HG02885 (cell line): Measurements from ENCODE around the gene CYP46A1.
"Not testable (repeated sequence)": the region's sequence is repeated elsewhere in the genome, so short reads cannot be mapped to it uniquely, and the experiment has no call there.

Experiments
- ATAC-seq: cut with Tn5 transposase; IDR thresholded peaks from one replicate; pipeline ENCODE4 v1.9.1; 2021; ENCODE audit warnings: mild to moderate bottlenecking; ENCODE audit not compliant: unreplicated experiment, poor library complexity

Gene CYP46A1

GRCh38 chr14:99656171-99656570 is 27.9 kb upstream of the CYP46A1 start:
- no peak for ATAC-seq

GRCh38 chr14:99657645-99658155 is 26.4 kb upstream of the CYP46A1 start:
- no peak for ATAC-seq

DNA sequence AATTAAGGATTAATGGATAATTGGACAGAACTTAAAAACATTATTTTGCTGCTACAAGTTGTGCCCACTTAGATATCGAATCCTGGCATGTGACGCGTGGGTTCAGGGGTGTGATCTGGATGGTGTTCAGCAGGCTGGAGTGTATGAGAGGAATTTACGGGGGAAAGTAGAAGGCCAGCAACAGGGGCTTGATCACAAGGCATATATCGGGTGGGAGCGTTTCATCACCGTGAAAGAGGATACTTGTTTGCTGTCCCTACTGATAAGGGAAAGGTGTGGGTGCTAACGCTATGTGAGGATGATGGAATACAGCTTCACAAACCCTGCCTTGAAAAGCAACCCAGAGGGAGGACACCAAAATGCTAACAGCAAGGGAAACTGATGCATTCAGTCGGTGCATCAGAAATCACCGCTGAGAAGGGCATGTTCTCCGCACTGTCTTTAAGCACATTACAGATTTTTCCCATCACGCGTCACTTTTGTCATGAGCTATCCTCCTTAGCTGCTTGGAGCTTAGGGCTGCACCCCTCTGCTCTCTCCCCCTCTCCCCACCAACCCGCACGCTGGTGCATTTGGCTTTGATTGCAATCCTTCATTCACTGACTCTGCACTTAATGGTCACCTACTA is 25.8 kb upstream of the CYP46A1 start:
- ATAC-seq = no peak

GRCh38 chr14:99659333-99659741 is 24.8 kb upstream of the CYP46A1 start:
- ATAC-seq = no peak

GRCh38 chr14:99660006-99660566 is 24.0 kb upstream of the CYP46A1 start:
- ATAC-seq = no peak

DNA sequence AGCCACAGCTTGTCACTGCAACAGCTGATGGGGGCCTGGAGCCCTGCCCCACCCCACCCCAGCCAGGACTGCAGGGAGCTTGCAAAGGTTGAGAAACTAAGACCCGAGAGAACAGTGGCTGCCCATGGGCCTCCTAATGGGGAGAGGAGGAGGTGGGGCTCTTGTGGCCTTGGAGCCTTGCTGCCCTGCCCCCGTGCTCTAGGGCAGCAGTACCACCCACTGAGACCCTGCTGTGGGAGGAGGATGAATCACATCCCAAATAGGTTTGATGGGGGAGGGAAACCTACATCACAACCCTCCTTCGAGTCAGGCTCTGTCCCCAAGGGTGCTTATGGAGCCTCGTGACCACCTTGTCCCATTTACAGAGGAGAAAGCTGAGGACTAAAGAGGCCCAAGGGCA is 23.3 kb upstream of the CYP46A1 start:
- no peak for ATAC-seq

GRCh38 chr14:99661206-99661605 is 22.9 kb upstream of the CYP46A1 start:
- not testable (repeated sequence) for ATAC-seq

DNA sequence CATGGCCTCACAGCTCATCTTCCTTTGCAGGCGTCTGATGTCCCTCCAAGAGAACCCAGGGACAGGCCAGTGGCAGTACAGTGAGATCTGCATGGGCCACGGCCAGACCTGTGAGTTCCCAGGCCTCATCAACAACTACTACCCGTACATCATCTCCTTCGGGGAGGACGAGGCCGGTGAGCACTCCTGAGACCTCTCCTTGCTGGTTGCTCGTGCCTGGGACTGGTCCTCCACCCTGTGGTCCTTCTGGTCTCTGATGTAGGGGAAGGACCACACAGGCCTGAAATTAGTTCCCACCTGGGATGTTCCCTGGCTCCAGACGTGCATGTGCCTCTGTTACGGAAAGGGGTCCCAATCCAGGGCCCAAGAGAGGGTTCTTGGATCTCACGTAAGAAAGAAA is 21.3 kb upstream of the CYP46A1 start:
- no peak for ATAC-seq

DNA sequence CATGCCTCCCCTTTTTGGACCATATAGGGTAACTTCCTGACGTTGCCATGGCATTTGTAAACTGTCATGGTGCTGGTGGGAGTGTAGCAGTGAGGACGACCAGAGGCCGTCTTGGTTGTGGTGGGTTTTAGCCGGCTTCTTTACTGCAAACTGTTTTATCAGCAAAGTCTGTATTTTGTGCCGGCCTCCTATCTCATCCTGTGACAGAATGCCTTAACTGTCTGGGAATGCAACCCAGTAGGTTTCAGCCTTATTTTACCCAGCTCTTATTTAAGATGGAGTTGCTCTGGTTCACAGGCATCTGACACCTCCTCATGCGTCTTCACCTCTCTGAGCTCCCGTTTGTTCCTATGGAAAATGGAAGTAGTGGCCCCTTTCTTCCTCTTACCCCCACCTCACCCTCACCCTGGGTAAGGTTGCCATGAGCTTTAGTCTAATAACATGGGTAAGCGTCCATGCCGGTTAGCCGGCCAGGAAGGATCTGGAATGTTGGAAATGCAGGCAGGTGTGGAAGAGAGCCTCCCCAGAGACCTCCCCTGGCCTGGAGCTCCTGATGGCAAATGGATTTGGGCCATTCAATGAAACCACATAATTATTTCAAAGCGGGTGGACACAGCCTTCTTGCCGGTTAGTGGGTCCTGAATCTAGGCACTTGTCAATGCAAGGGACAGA is 20.6 kb upstream of the CYP46A1 start:
- ATAC-seq = no peak

GRCh38 chr14:99664058-99664936 is 19.8 kb upstream of the CYP46A1 start:
- no peak for ATAC-seq

DNA sequence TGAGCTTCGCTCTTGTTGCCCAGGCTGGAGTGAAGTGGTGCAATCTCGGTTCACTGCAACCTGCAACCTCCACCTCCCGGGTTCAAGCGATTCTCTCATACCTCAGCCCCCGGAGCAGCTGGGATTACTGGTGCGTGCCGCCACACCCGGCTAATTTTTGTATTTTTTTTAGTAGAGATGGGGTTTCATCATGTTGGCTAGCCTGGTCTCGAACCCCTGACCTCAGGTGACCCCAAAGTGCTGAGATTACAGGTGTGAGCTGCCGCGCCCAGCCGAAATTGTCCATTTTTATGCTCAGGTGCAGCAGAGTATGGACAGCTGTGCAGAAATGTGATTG is 19.2 kb upstream of the CYP46A1 start:
- ATAC-seq = no peak

DNA sequence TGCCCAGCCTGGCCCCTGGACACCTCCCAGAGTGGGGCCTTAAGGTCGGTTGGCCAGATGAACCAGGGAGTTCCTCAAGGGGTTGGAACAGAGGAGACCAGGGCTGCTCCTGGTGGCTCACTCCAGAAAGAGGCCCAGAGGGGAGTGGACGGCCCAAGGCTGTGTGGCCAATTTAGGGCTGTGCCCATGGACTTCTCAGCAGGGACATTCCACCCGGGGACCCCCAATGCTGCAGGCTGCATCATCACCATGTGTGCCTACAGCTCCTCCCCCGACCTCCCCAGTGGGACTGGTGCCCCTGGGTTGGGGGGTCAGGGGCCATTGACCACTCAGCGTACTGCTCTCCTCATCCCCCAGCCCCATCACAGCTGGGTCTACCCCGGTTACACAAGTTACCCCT is 17.6 kb upstream of the CYP46A1 start:
- ATAC-seq = no peak

DNA sequence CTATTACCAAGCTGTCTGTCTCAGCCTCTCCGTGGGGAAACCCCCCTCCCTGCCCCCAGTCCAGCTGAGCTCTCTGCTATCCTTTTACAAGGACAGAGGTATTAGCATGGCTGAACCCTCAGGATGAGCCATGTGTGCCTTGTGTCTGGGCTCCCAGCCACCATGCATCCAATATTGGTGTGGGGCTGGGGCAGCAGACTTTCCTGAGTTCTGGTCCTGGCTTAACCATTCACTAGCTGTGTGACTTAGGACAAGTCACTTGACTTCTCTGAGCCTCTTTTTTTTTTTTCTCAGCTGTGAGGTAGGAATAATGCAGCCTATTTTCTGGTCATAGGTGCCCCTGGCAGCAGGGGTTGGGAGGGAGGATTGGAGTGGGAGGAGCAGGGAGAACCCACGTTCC is 17.1 kb upstream of the CYP46A1 start:
- ATAC-seq = no peak

DNA sequence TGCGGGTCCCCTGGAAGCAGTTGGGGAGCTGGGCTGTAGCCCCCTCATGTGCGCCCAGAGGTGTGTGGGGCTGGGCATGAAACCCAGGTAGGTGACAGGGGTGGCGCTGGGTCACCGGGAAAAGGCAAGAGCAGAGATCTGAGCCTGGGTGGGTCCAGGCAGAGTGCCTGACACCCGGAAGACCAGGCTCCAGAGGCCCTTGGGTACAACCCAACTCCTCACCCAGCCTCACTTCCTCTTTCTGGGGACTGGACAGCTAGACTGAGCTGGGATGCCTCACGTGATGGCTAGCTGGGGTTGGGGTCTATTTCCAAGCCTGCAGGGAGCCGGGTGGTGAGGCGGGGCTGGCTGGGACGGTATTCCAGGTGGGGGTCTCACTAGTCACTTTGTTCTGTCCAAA is 16.3 kb upstream of the CYP46A1 start:
- no peak for ATAC-seq

- ATAC-seq = no peak
These were observed 15.5 kb upstream of the CYP46A1 start for GRCh38 chr14:99668307-99669295.

GRCh38 chr14:99670361-99671234 is 13.5 kb upstream of the CYP46A1 start:
- no peak for ATAC-seq

DNA sequence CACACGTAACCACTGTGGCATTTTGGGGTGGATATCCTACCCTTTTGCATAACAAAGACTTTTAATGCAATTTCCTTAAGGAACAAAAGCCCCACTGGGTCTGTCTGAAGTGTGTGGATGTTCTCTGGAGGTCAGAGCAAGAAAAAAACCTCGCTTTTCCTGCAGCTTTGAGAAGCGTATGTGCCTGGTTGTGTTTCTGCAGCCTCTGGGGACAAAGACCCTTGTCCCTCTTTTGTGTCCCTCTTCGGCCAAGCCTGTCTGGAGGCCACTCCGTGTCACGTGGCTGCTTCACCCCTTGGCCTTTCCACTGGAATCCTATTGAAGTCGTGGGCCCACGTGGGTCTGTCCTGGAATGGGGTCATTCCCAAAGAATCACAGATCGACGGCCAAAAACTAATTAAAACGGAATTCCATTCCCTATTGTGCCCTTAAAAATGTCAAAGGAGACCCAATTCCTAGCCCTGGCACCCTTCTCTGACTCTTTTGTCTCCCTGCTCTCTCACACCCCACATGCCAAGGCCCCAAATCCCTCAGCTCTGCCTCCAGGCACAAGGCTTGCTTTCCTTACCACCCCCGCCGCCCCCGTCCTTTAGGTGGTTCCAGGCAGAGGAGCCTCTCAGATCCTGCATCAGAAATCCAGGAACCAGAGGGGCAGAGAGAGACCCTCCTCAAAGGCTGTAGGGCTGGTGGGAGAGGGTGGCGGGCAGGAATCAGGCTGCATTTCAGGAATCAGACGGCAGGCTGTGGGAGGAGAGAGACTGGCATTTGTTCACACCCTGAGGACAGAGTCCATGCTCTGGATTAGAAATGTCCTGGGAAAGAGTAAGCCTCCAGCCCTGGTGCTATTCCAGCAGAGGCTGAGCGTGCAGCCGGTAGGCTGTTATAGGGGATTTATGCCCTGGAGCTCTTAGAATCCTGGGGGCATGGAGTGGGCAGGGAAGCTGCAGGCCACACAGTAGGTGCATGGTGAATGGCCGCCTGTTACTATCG is 12.6 kb upstream of the CYP46A1 start:
- ATAC-seq = no peak
